ENCODE data around the gene MYZAP. TPM values are rescaled to one million over a fixed set of nuclear protein-coding genes. Genes with fewer than 3 reads are reported as not detected.
A peak's percentile ranks its signal among the peaks of the same experiment; 100 is the strongest.

The MYZAP gene
- total and polyA plus RNA-seq, 9 donors = 1.1 to 11.3 (median 5.5) TPM

- 55 to 63% (median 61%) methylated on average over 4 of the region's 4 CpGs for WGBS, 3 donors
- Histone ChIP-seq H3K4me1 (ENCODE audit: insufficient read depth) (peaks cover 9% of the 10 kb centered on the region), H3K9me3 (no peaks in the 10 kb centered on the region), H3K27me3 (no peaks in the 10 kb centered on the region), H3K27ac (no peak overlapping the region), H3K36me3 (no peaks in the 10 kb centered on the region), H3K4me3 (no peak overlapping the region)
- no peak for TF ChIP-seq POLR2A (IDR thresholded peaks at IDR 0.05)
- no peak for TF ChIP-seq CTCF (IDR thresholded peaks at IDR 0.05)
- TF ChIP-seq EP300 (IDR thresholded peaks at IDR 0.05) = no peak
- DNase-seq = no peak
- intact Hi-C loops (cut with DNase I) = no loop called here
These were observed 95.0 kb downstream of the MYZAP start for GRCh38 chr15:57686657-57687056.

GRCh38 chr15:57690341-57690966 is 98.8 kb downstream of the MYZAP start:
- Histone ChIP-seq H3K9me3 (no peaks in the 10 kb centered on the region), H3K36me3 (no peaks in the 10 kb centered on the region), H3K27ac (peak overlapping the region in 1 of 2 donors; percentile 9), H3K27me3 (no peaks in the 10 kb centered on the region), H3K4me1 (ENCODE audit: insufficient read depth) (peaks cover 9% of the 10 kb centered on the region), H3K4me3 (no peak overlapping the region)
- no peak for TF ChIP-seq EP300 (IDR thresholded peaks at IDR 0.05)
- WGBS, 3 donors = 63 to 89% (median 83%) methylated on average over 6 of the region's 6 CpGs
- no peak for DNase-seq
- intact Hi-C loops (cut with DNase I) = no loop called here

GRCh38 chr15:57691082-57691481 is 99.4 kb downstream of the MYZAP start:
- DNase-seq = no peak
- WGBS, 3 donors = 2 to 3% (median 3%) methylated on average over 1 of the region's 1 CpG
- H3K27me3 ChIP-seq = no peaks in the 10 kb centered on the region

GRCh38 chr15:57692709-57693108 is 101.0 kb downstream of the MYZAP start:
- no peaks in the 10 kb centered on the region for H3K9me3 ChIP-seq
- H3K4me3 ChIP-seq = no peak overlapping the region
- DNase-seq = no peak
- intact Hi-C loops (cut with DNase I) = no loop called here
- H3K27me3 ChIP-seq = no peaks in the 10 kb centered on the region
- WGBS, 3 donors = 5 to 8% (median 8%) methylated on average over 1 of the region's 1 CpG
- H3K36me3 ChIP-seq = no peaks in the 10 kb centered on the region
- TF ChIP-seq POLR2A (IDR thresholded peaks at IDR 0.05) (no peak), CTCF (IDR thresholded peaks at IDR 0.05) (no peak)
- no peak overlapping the region for H3K27ac ChIP-seq
- peaks cover 7% of the 10 kb centered on the region for H3K4me1 ChIP-seq (ENCODE audit: insufficient read depth)

More at GRCh38 chr15:57691082-57691481, 99.4 kb downstream of the MYZAP start:
- intact Hi-C loops (cut with DNase I) = no loop called here
- Histone ChIP-seq H3K4me3 (no peak overlapping the region), H3K36me3 (no peaks in the 10 kb centered on the region), H3K4me1 (ENCODE audit: insufficient read depth) (peaks cover 9% of the 10 kb centered on the region), H3K27ac (no peak overlapping the region), H3K9me3 (no peaks in the 10 kb centered on the region)
- no peak for TF ChIP-seq CTCF (IDR thresholded peaks at IDR 0.05)

- intact Hi-C loops (cut with DNase I) = no loop called here
- no peak for DNase-seq
- no peaks in the 10 kb centered on the region for H3K27me3 ChIP-seq
- no peaks in the 10 kb centered on the region for H3K9me3 ChIP-seq
- peaks cover 9% of the 10 kb centered on the region for H3K4me1 ChIP-seq (ENCODE audit: insufficient read depth)
- H3K36me3 ChIP-seq = no peaks in the 10 kb centered on the region
- no peak overlapping the region for H3K27ac ChIP-seq
- H3K4me3 ChIP-seq = no peak overlapping the region
- TF ChIP-seq CTCF (IDR thresholded peaks at IDR 0.05) (no peak), POLR2A (IDR thresholded peaks at IDR 0.05) (no peak), EP300 (IDR thresholded peaks at IDR 0.05) (no peak)
- WGBS, 3 donors = 56 to 80% (median 63%) methylated on average over 1 of the region's 1 CpG
These were observed 102.6 kb downstream of the MYZAP start for GRCh38 chr15:57694279-57694678.

All from ovary (tissue), 9 donors.